ENCODE measurements around the gene LAD1.

LAD1 gene, protein sequence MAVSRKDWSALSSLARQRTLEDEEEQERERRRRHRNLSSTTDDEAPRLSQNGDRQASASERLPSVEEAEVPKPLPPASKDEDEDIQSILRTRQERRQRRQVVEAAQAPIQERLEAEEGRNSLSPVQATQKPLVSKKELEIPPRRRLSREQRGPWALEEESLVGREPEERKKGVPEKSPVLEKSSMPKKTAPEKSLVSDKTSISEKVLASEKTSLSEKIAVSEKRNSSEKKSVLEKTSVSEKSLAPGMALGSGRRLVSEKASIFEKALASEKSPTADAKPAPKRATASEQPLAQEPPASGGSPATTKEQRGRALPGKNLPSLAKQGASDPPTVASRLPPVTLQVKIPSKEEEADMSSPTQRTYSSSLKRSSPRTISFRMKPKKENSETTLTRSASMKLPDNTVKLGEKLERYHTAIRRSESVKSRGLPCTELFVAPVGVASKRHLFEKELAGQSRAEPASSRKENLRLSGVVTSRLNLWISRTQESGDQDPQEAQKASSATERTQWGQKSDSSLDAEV

DNA sequence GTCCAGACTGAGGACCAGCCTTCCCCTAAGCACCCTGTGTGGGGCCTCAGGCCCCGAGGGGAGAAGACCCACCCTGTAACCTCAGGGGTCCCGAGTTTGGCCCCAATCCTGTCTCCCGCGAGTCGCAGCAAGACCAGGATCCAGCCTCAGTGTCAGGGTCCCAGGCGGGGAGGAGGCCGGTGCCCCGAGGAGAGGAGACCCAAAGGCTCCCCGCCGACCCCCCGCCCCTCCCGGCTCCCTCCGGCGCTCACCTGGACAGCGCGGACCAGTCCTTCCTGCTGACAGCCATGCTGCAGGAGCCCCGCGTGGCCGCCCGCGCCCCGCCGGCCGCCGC is at the start of gene LAD1:
Gene LAD1 (minus strand): TSS at position 307 of the 334 bp plus-strand sequence. CDS start 18 bp downstream, at position 289.
- DNase-seq = no peak

DNA sequence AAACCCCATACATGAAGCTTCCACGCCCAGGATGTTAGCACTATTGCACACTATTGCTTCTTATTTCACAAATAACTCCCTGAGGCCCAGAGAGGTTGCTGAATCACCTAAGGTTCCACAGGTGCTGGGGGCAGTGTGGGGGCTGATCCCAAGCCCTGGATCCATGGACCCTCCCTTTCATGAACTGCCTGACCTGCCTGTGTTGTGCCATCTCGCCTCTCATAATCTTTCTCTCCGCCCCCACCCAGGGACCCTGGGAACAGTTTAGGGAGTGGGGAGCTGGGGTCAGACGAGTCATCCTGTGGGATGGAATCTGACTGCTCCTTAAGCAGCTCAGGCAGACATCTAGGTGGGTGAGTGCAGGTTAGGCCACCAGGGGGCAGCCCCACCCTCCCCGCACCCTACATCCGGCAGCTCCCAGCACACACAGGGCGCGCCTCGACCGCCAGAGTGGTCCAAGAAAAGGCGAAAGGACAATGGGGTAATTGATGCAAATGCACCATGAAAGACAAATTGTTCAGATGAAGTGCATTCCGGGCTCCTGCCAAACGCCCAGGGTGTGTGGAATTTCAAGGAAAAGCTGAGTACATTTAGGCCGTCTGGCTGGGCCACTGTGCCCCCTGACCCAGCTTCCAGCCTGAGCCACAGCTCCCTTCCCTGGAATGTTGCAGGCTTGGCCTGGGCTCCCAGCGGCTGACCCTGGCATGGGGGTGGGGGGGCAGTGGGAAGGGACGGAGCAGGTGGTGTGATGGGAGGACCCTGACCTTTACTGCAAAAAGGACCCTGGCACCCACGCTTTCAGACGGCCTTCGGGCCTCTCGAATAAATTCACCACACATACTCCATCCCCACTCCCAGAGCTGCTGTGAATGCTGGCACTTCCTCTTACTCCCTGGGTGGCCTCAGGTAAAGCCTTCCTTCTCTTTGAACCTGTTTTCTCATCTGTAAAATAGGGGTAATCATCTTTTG is 49.1 kb upstream of the LAD1 start:
- DNase-seq = no peak

DNA sequence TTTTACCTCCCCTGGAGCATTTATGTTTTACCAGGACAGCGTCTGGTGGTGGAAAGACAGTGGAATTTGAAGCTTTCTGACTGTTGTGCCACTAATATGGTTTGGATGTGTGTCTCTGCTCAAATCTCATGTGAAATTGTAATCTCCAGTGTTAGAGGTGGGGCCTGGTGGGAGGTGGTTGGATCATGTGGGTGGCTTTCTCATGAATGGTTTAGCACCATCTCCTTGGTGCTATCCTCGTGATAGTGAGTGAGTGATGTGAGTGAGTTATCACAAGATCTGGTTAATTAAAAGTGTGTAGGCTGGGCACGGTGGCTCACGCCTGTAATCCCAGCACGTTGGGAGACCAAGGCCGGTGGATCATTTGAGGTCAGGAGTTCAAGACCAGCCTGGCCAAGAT is 46.2 kb upstream of the LAD1 start:
- no peak for DNase-seq

DNA sequence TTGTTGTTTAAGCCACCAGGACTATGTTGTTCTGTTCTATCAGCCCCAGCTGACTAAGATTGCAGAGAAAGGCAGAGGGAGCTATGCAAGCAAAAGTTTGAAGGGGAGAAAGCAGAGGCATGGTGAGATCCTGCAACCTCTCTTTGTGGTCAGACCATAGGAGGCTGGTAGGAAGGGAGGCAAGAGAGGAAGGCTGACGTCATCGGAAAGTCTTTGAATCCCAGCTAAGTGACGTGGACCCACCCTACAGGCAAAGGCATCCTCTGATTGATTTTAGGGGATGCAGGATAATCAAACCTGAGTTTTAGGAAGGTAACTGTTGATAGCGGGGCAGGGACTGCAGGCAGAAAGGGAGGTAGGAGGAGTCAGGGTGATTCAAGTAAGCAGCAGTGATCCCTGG is 45.7 kb upstream of the LAD1 start:
- no peak for DNase-seq

DNA sequence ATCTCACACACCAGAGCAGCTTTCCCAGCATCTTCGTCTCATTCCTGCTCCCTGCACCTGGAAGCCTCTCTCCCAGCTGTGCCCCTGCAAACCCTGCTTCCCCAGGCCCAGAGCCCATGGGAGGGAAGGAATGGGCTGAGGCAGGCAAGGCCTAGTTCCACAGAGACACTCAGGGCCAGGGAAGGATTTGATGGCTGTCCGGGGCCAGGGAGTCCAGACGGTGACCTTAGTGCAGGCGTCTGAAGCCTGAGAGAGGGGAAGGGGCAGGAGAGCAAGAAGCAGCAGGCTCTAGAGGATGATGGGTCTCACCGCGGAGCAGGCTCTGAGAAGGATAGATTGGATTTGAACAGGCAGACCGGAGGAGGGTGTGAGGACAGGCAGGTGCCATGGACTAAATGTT is 44.6 kb upstream of the LAD1 start:
- DNase-seq = no peak

DNA sequence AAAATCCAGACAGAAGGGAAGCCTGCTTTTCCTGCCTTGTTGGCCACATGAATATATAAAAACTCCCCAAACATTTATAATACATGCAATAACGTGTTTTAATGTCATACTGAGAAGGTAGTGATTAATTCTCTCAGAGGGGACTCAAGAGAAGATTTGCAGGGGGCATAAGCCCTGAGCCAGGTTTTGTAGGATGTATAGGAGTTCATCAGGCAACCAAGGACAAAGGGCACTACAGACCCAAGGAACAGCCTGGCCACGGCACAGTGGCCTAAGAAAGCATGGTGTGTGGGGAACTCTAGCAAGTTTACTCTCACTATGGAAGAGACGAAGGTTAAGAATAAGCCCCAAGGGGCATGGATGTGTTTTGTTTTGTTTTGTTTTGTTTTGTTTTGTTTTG is 37.8 kb upstream of the LAD1 start:
- no peak for DNase-seq

DNA sequence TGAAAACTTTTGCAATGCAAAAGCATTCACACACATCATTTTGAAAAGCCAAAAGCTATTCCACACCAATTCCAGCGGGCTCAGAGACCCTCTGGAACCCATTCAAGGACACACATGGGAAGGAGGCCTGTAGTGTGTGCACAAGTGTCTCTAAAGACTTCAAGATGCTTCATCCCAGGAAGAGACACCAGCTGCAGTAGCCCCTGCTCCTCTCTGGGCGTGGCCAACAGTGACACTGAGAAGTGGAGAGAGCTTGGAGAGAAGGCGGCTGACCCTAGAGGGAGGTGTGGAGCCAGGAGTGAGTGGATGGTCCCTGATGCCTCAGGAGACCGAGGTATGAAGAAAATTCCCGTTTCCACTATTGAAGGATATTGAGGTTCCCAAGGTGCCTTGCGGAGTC is 37.3 kb upstream of the LAD1 start:
- DNase-seq = no peak

DNA sequence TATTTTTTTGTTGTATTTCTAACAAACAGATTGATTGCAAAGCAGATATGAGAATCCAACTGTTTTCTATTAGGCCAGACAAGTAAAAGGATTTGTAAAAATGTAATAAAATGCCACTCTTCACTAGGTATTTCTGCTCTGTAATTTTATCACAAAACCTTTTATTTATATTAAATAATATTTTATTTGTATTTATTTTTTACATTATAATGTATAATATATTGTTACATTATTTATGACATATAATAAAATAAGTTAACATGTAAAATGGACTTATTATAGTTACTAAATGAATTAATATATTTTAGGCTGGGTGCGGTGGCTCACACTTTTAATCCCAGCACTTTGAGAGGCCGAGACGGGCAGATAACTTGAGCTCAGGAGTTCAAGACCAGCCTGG is 35.1 kb upstream of the LAD1 start:
- DNase-seq = no peak

DNA sequence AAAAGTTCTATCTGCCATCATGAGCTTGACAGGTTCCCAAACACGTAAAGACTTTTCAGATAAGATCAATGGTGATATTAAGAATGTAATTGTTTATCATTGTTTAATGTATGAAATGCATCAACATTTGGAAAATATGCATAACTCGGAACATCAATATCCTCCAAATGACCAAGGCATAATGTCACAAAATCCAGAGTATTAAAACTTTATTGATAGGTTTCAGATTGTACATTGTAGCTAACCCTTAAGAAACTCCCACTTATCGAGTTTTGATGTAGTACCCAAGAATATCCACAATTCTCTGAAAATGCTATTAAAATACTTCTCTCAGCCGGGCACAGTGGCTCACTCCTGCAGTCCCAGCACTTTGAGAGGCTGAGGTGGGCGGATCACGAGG is 34.5 kb upstream of the LAD1 start:
- DNase-seq = no peak

DNA sequence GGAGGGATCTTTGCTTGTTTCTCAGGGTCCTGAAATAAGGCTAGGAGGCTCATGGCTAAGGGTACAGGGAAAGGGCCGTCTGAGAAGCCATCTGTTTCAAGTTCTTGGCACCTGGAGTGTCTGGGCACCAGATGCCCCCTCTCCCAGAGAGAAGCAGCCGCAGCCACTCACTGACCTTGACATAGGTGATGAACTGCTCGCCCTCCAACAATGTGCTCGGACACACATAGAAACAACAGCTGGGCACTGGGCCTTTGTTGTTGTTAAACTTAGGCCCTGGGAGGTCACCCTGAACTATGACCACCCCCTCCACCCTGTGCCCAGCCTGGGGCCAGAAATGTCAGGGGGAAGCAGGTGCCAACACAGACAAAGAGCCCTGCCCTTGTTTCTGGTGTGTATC is 31.7 kb upstream of the LAD1 start:
- DNase-seq = no peak

DNA sequence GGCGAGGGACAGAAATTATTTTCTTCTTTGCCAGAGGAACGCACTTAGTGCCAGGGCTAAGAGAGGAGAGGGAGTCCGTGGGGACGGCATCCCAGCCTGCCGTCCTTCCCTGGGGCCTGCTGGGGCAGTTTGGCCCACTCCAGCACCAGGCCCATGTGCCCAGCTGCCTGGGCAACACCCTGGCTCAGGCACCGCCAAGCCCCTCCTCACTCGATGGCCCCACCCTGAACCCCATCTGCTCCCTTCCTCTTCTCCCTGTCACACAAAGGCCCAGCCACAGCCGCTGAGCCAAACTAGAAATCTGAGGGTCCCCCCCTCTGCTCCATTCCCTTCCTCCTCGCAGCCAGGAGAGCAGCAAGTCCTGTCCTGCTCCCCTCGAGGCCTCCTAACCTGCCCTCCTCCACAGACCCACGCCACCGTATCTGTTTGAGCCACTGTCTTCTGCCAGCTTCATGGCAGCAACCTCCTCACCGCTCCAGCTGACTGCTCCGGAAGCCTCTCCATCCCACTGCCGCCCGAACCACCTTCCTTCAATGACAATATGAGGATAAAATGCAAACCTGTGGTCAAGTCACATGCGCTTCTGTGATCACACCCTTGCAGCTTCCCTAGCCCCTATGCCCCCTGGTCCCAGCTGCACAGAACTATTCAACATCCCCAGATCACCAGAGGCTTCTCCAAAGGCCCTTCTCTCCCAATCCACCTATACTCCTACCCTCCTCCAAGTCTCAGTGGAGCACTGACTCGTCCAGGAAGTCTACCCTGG is 30.8 kb upstream of the LAD1 start:
- no peak for DNase-seq

DNA sequence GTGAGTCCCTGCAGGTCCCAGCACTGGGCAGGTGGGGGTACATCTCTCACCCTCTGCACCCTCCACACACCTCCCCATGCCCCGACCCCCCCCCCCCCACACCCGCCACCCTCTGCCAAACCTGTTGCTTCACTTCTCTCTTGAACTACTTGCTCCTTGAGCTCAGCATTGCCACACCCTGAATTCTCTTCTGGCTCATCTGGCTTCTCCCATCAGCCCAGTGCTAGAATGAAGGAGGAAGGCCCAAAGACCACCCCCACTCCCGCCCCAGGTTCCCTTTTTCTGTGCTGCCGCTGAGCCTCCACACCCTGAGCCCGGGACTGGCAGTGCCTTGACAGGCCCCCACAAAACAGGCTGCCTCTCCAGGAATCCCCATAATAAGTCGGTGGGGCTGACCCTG is 28.8 kb upstream of the LAD1 start:
- DNase-seq = no peak

DNA sequence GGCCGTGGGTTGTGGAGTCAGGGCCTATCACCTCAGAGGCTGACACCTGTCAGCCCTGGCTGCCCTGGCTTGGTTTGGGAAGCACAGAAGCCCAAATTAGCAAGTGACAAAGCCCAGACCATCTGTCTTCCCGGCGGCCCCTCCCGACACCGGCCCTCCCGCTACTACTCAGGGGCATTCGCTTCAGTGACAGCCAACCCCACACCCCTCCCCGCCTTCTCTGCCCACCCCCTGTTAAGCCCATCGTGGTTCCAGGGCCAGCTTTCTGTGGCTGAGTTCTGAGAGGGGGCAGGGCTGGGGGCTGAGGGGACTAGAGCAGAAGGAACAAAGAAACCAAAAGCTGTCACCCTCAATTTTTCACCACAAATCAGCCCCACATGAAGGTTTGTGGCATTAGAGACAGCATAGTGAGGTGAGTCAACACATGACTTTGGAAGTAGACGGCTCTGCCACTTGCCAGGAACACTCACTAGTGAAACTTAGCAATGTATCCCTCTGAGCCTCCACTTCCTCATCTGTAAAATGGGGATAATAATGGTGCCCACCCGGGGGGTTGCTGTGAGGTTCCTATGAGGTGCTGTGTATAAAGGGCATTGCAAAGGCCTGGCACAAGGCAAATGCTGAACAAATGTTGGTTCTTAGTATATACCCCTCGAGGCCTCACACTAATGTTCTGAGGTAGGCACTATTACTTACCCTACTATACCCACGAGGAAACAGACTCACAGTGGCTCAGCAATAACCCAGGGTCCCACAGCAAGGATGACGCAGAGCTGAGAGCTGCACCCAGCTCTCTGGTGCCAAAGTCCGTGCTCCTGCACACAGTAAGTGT is 27.6 kb upstream of the LAD1 start:
- DNase-seq = no peak

DNA sequence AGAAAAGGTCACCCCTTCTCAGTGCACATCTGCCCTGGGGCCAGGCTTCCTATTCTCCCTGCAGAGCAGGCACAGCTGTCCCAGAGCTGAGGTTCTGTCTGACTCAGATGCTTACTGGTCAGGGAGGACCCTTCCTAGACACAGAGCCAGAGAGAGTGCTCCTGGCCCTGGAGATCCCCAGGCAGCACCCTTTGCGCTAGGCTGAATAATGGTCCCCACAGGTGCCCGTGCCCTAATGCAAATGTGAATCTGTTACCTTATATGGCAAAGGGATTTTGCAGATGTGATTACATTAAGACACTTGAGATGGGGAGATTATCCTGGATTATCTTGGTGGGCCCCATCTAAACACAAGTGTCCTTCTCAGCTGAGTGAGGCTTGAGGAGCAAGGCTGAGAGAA is 25.0 kb upstream of the LAD1 start:
- no peak for DNase-seq

DNA sequence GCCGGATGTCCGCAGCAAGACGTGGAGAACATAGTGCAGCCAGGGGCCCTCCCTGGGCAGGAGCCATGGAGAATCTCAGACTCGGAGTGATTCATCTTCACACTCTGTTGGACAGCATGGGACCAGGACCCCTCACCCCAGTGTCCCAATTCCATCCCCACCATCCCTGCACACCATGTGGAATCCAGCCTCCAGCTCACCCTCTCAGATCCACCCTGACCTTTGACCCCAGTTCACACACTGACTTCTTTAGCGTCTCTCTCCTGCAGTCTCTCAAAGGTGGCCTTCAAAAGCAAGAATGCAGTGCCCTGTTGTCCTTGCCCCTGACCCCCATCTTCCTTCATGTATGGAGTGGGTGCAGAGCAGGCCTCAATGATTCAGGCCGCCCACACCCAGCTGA is 24.5 kb upstream of the LAD1 start:
- DNase-seq = no peak

DNA sequence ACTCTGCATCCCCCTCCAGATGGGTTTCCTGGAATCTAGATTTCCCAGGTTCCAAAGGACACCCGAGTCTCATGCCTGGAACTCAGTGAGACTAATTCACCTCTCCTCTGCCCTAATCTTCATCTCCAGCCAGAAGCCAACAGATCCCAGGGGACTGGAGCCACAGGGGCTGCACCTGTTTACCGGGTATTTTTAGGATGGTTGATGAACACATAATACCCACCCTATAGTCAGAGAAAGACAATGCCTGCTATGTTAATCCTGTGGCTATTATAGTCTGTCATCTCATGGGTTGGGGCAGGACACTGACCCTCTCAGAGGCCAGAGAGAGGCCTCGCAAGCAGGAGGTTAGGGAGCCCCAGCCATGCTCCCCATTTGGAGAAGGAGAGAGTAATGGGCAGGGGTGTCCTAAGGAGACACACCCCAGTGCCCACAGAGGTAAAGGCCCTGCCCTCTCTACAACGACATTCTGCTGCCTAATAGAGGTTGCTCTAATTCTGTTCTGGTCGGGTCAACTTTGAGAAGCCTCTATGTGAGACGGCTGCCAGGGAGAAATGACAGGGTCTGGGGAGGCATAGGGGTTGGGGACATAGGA is 23.4 kb upstream of the LAD1 start:
- no peak for DNase-seq

DNA sequence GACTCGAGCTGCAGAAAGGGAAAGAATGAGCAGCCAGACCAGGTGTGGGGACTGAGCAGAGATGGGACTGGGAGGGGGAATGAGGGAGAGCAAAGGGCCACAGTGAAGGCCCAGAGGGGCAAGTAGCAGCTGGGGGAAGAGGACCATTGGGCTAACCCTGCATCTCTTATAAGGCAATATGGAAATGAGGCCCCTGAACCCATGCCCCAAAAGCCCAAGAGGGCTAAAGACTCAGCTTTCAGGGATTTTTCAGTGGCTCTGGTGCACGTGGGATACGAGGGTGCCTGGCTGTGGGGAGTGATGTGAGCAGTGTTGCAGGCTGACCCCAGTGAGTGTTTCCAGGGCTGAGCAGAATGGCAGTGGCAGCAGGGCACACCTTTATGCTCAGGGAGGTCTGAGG is 22.9 kb upstream of the LAD1 start:
- no peak for DNase-seq

DNA sequence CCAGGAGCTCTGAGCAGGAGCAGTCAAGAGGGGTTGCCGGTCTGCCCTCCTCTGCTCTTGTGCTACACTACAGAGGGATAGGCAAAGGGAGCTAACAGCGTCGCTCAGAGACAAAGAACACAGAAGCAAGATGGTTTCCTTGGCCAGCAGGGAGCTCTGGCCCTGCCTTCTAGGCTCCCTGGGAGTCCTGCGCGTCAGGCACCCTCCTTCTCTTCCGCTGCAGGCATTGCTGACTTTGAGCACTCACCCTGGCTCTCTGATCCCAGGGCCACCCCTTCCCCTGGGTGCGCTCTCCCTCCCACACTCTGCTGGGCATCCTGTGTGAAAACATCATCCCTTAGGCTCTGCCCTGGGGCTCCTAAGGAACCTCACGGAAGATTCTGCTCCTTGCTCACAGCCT is 21.9 kb upstream of the LAD1 start:
- DNase-seq = no peak

DNA sequence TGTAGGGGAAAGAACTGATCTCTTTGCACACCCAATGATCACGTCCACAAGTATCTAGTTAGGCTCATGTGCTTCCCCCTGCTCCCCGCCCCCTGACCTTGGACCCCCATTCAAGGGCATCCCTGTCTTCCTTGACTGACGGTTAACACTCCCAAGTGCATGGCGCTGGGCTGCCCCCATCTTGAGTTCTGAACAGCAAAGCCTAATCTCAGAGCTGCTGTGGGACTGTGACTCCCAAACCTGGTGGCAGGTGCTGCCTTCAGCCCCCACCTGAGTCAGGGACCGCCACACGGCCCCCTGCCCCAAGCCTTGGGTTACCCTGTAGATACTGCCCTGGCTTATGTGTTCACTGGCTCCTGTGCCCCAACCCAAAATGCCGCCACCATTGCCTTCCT is 21.5 kb upstream of the LAD1 start:
- DNase-seq = no peak

DNA sequence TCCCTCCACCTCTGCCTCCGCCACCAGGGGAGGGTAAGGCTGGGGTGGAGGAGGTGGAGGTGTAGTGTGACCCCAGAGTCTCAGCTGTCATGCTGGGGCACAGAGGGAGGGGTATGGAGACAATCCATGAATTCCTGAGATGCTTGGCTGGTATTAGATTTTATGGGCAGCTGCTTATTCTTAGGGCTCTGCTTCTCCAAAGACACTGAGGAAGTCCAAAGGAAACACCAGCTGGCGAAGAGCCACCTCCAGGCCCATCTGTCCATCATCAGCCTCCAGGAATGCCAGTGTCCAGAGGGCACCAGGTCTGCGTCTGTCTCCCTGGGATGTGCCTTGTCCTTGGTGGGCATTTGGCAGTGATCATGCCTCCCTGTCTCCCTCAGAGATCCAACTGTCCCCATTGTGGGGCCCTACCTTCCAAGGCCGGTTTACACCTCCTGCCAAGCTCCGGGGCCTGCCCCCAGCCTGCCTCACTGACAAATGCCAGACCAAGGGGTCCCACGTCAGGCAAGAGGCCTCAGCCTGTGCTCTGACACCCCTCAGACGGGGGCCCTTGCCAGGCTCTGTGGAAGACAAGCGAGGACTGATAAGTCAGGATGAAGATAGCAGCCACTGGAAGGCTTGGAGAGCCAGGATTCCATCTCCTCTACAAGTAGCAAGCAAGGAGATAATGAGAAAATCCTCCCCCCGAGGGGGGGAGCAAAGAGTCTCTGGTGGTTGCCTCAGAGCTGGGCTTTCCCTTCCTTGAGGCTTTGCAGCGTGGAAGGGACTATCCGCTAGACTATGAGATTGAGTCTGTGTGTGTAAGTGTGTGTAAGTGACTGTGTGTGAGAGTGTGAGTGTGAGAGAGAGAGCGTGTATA is 20.9 kb upstream of the LAD1 start:
- no peak for DNase-seq

DNA sequence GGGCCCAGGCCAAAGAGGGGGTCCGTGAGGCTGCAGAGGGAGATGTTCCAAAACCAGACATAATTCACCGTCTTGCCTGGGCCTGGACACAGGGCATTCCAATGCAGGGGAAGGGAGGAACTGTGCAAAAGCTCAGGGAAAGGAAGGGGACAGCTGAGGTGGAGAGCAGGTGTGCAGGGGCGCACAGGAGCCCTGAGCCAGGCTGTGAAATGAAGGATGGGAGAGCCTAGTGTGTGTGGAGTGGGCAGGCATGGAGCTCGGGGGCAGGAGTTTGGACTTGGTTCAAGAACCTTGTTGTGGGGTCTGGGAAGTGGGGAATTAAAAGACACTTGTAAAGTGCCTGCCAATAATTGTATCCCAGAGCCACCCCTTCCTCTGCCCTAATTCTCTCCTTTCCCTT is 20.1 kb upstream of the LAD1 start:
- DNase-seq = no peak
